GM12875 (cell line): ENCODE measurements around the gene PCDH20.

Source experiments
- H3K4me3 ChIP-seq: one replicate; pipeline ENCODE4 v1.5.1; 2011; ENCODE audit warnings: low read depth, low read length, control low read depth
- CTCF ChIP-seq: IDR thresholded peaks from 2 replicates; pipeline ENCODE4 v1.5.1; 2011; ENCODE audit warnings: low read depth, mild to moderate bottlenecking, control low read depth, inconsistent platforms, low read length, moderate library complexity, borderline replicate concordance; ENCODE audit not compliant: insufficient read depth

PCDH20 gene

GRCh38 chr13:61415058-61415721, 459 bp downstream of the PCDH20 start:
- TF ChIP-seq CTCF, result no peak
- no peak overlapping the region for H3K4me3 ChIP-seq

GRCh38 chr13:61414686-61415057, 977 bp downstream of the PCDH20 start:
- no peak for TF ChIP-seq CTCF
- no peak overlapping the region for H3K4me3 ChIP-seq

- no peak overlapping the region for H3K4me3 ChIP-seq
Observed at GRCh38 chr13:61413572-61414535, 1.8 kb downstream of the PCDH20 start.

GRCh38 chr13:61410669-61411297, 4.9 kb downstream of the PCDH20 start:
- no peak for TF ChIP-seq CTCF
- no peak overlapping the region for H3K4me3 ChIP-seq

More at GRCh38 chr13:61413572-61414535, 1.8 kb downstream of the PCDH20 start:
- no peak for TF ChIP-seq CTCF

- no peak overlapping the region for H3K4me3 ChIP-seq
- no peak for TF ChIP-seq CTCF
Observed at GRCh38 chr13:61410266-61410665, 5.4 kb downstream of the PCDH20 start.

GRCh38 chr13:61408571-61408970, 7.1 kb downstream of the PCDH20 start:
- H3K4me3 ChIP-seq, result no peak overlapping the region
- TF ChIP-seq CTCF, result no peak
